HepG2 (cell line): ENCODE data around the gene GMEB2. TPM values are rescaled to one million over a fixed set of nuclear protein-coding genes. Genes with fewer than 3 reads are reported as not detected.
A peak's percentile ranks its signal among the peaks of the same experiment; 100 is the strongest.

ENCODE experiments used
- KDM1A ChIP-seq: IDR thresholded peaks from 2 replicates; pipeline ENCODE4 v1.6.1; 2016; ENCODE audit warnings: missing compliant biosample characterization
- MEF2D ChIP-seq: sonication (generic); formaldehyde crosslinking; IDR thresholded peaks from 2 replicates; pipeline ENCODE4 v1.5.1; 2020; ENCODE audit warnings: mild to moderate bottlenecking, missing genetic modification reagents
- MTA1 ChIP-seq: sonication (generic); formaldehyde crosslinking; IDR thresholded peaks from 2 replicates; pipeline ENCODE4 v1.4.0; 2020; ENCODE audit warnings: missing genetic modification reagents, mild to moderate bottlenecking, borderline replicate concordance
- MYPOP ChIP-seq: sonication (generic); formaldehyde crosslinking; IDR thresholded peaks from 2 replicates; pipeline ENCODE4 v1.8.1; 2023; ENCODE audit warnings: mild to moderate bottlenecking, moderate library complexity, missing genetic modification reagents
- NBN ChIP-seq: fragments of 450-650 bp; conservative IDR thresholded peaks from 2 replicates; pipeline ENCODE4 v1.6.1; 2017
- NFYB ChIP-seq: sonication (generic); formaldehyde crosslinking; IDR thresholded peaks from 2 replicates; pipeline ENCODE4 v1.4.0; 2020; ENCODE audit warnings: missing genetic modification reagents
- PAF1 ChIP-seq: IDR thresholded peaks from 2 replicates; pipeline ENCODE4 v1.6.1; 2016; ENCODE audit warnings: missing genetic modification reagents, missing compliant biosample characterization
- PAX8 ChIP-seq: sonication (generic); formaldehyde crosslinking; IDR thresholded peaks from 2 replicates; pipeline ENCODE4 v1.8.0; 2022; ENCODE audit warnings: mild to moderate bottlenecking, missing genetic modification reagents, borderline replicate concordance
- PHF20 ChIP-seq: sonication (generic); formaldehyde crosslinking; IDR thresholded peaks from 2 replicates; pipeline ENCODE4 v1.5.0; 2020; ENCODE audit warnings: mild to moderate bottlenecking, missing genetic modification reagents
- PREB ChIP-seq: sonication (generic); formaldehyde crosslinking; IDR thresholded peaks from 2 replicates; pipeline ENCODE4 v1.4.0; 2020; ENCODE audit warnings: missing genetic modification reagents
- SMARCC2 ChIP-seq: fragments of 450-650 bp; IDR thresholded peaks from 2 replicates; pipeline ENCODE4 v1.6.1; 2017; ENCODE audit warnings: antibody characterized with exemption, mild to moderate bottlenecking
- SRSF1 ChIP-seq: fragments of 200-400 bp; formaldehyde crosslinking; optimal IDR thresholded peaks from 2 replicates; pipeline ENCODE3; 2017; ENCODE audit warnings: mild to moderate bottlenecking, low read depth, low read length, moderate library complexity
- STAT5B ChIP-seq: sonication (generic); formaldehyde crosslinking; IDR thresholded peaks from 2 replicates; pipeline ENCODE4 v1.4.0; 2020; ENCODE audit warnings: missing genetic modification reagents
- TCF7L2 ChIP-seq: IDR thresholded peaks from 2 replicates; pipeline ENCODE4 v1.6.1; 2011; ENCODE audit warnings: mild to moderate bottlenecking, low read depth, low read length, moderate library complexity
- TGIF2 ChIP-seq: IDR thresholded peaks from 2 replicates; pipeline ENCODE4 v1.6.1; 2016; ENCODE audit warnings: control low read depth, missing compliant biosample characterization
- ZMYM2 ChIP-seq: sonication (generic); formaldehyde crosslinking; IDR thresholded peaks from 2 replicates; pipeline ENCODE4 v1.8.0; 2022; ENCODE audit warnings: mild to moderate bottlenecking, missing genetic modification reagents
- ZMYM4 ChIP-seq: sonication (generic); formaldehyde crosslinking; IDR thresholded peaks from 2 replicates; pipeline ENCODE4 v1.8.1; 2023; ENCODE audit warnings: mild to moderate bottlenecking, missing genetic modification reagents
- ZNF142 ChIP-seq: sonication (generic); formaldehyde crosslinking; IDR thresholded peaks from 2 replicates; pipeline ENCODE4 v1.4.0; 2020; ENCODE audit warnings: missing genetic modification reagents
- ZNF547 ChIP-seq: sonication (generic); formaldehyde crosslinking; IDR thresholded peaks from 2 replicates; pipeline ENCODE4 v1.5.1; 2020; ENCODE audit warnings: mild to moderate bottlenecking, missing genetic modification reagents
- ZNF766 ChIP-seq: sonication (generic); formaldehyde crosslinking; IDR thresholded peaks from 2 replicates; pipeline ENCODE4 v1.5.0; 2020; ENCODE audit warnings: missing genetic modification reagents, borderline replicate concordance
- ZNF780A ChIP-seq: sonication (generic); formaldehyde crosslinking; IDR thresholded peaks from 2 replicates; pipeline ENCODE4 v1.8.0; 2022; ENCODE audit warnings: mild to moderate bottlenecking, missing genetic modification reagents, moderate library complexity
- ZSCAN25 ChIP-seq: sonication (generic); formaldehyde crosslinking; IDR thresholded peaks from 2 replicates; pipeline ENCODE4 v1.8.0; 2022; ENCODE audit warnings: mild to moderate bottlenecking, missing genetic modification reagents
- ZSCAN9 ChIP-seq: IDR thresholded peaks from 2 replicates; pipeline ENCODE4 v1.6.1; 2016; ENCODE audit warnings: borderline replicate concordance
- polyA plus RNA-seq, 8 experiments: library from polyadenylated mRNA; depleted of rRNA in 3 of 8; stranded (reverse) in 7 of 8; unstranded in 1 of 8; fragments of >200 nt; fragmentation: Illumina TruSeq in 4 of 8; extraction: Trizol in 4 of 8; gene quantifications; 2 replicates each; pipeline versions ENCODE4 v1.2.1 to v1.2.3, GENCODE V29; 2011 to 2016; ENCODE audit warnings: low read depth in 4 of 8, missing spikeins in 1 of 8, mixed read lengths in 1 of 8; ENCODE audit not compliant: insufficient read depth in 1 of 8
- total RNA-seq, 5 experiments: library from RNA; depleted of rRNA; stranded (reverse); fragments of >200 nt; fragmentation: Illumina TruSeq; extraction: Trizol; gene quantifications; 2 replicates each; pipeline ENCODE4 v1.2.3, GENCODE V29; 2016; ENCODE audit warnings: low read depth in 1 of 5

Gene GMEB2
- total and polyA plus RNA-seq, 2 of the 13 experiments (the other 11 are each of a cell fraction or from before 2014, with no cell fraction given): 10.6 to 12.4 TPM

- no peak for TF ChIP-seq ZNF142
- TF ChIP-seq ZSCAN25 (CRISPR knock-in tag): no peak
- TF ChIP-seq SMARCC2: no peak
- no peak; the same call in none of the 2 replicates for TF ChIP-seq ZMYM2 (CRISPR knock-in tag)
- 0 out of 2 replicates have a peak, but pooled peaks have one; percentile 7 for TF ChIP-seq ZSCAN9 (CRISPR knock-in tag)
- no peak for TF ChIP-seq PAF1 (CRISPR knock-in tag)
- no peak; the same call in 1 of the 2 replicates for TF ChIP-seq ZNF766 (CRISPR knock-in tag)
- no peak for TF ChIP-seq NBN
- TF ChIP-seq MTA1 (CRISPR knock-in tag): 0 out of 2 replicates have a peak, but pooled peaks have one; percentile 24
- TF ChIP-seq PHF20 (CRISPR knock-in tag): peak; percentile 56; the same call in 1 of the 2 replicates
- no peak for TF ChIP-seq SRSF1
- peak; percentile 26; the same call in 1 of the 2 replicates for TF ChIP-seq ZMYM4
- TF ChIP-seq KDM1A (CRISPR knock-in tag): no peak
- no peak for TF ChIP-seq ZNF780A (CRISPR knock-in tag)
- TF ChIP-seq TGIF2: 0 out of 2 replicates have a peak, but pooled peaks have one; percentile 22
- 0 out of 2 replicates have a peak, but pooled peaks have one; percentile 40 for TF ChIP-seq PAX8 (CRISPR knock-in tag)
- TF ChIP-seq NFYB (CRISPR knock-in tag): no peak
- TF ChIP-seq MEF2D (CRISPR knock-in tag): no peak
- TF ChIP-seq TCF7L2: no peak
- TF ChIP-seq PREB (CRISPR knock-in tag): 0 out of 2 replicates have a peak, but pooled peaks have one; percentile 64
- TF ChIP-seq MYPOP: no peak
- peak; percentile 34; the same call in 1 of the 2 replicates for TF ChIP-seq ZNF547 (CRISPR knock-in tag)
- no peak for TF ChIP-seq STAT5B (CRISPR knock-in tag)
These were observed 52.6 kb downstream of the GMEB2 start, which contains the start of gene HELZ2 (continued) for GRCh38 chr20:63574156-63574828.
